ENCODE measurements around the gene DFFB. TPM values are rescaled to one million over a fixed set of nuclear protein-coding genes. Genes with fewer than 3 reads are reported as not detected.

Gene DFFB
- total and polyA plus RNA-seq, 2 of the 4 experiments (the other 2 are of a cell fraction) = 6.5 to 7.3 TPM

GRCh38 chr1:3874736-3875135, 17.5 kb downstream of the DFFB start:
- Histone ChIP-seq H3K18ac (ENCODE audit: low read depth, low read length) (no peak overlapping the region), H3K4me3 (ENCODE audit: insufficient read depth, low read depth, low read length) (no peak overlapping the region), H3K9me1 (ENCODE audit: insufficient read depth, low read length) (no peaks in the 10 kb centered on the region), H3K27ac (ENCODE audit: insufficient read depth, low read length) (no peak overlapping the region), H2BK120ac (ENCODE audit: low read depth, low read length) (no peak overlapping the region), H3K36me3 (ENCODE audit: control insufficient read depth, insufficient read depth, low read length) (peaks cover 38% of the 10 kb centered on the region), H3K27me3 (ENCODE audit: control insufficient read depth, insufficient read depth, low read length) (no peaks in the 10 kb centered on the region), H2BK5ac (ENCODE audit: low read depth, low read length, poor library complexity, severe bottlenecking) (no peak overlapping the region), H3K4me1 (ENCODE audit: control insufficient read depth, insufficient read depth, low read length) (no peaks in the 10 kb centered on the region), H2BK15ac (ENCODE audit: low read depth, low read length) (no peak overlapping the region), H3K14ac (replicated peaks; ENCODE audit: low read depth, low read length) (no peak overlapping the region), H3K79me1 (ENCODE audit: low read depth in 1 of 2, low read length in 2 of 2) (no peaks in the 10 kb centered on the region), H3K9ac (ENCODE audit: low read depth, low read length) (no peak overlapping the region), H3K9me3 (ENCODE audit: control insufficient read depth, insufficient read depth, low read length) (peaks cover 10% of the 10 kb centered on the region), H4K20me1 (ENCODE audit: insufficient read depth, low read length) (no peaks in the 10 kb centered on the region), H4K8ac (ENCODE audit: low read depth in 2 of 2, low read length in 2 of 2) (no peak overlapping the region), H4K91ac (ENCODE audit: insufficient read depth, low read depth, low read length) (no peak overlapping the region), H3K56ac (ENCODE audit: extremely low read depth, insufficient read depth, low read length) (no peak overlapping the region), H3K23ac (ENCODE audit: low read depth, low read length) (no peak overlapping the region), H2AK5ac (ENCODE audit: low read depth, low read length) (no peak overlapping the region), H2AFZ (replicated peaks; ENCODE audit: low read length, poor library complexity) (no peak overlapping the region), H3K4ac (ENCODE audit: low read depth, low read length) (no peak overlapping the region), H3K4me2 (ENCODE audit: low read depth, low read length) (no peak overlapping the region), H2BK20ac (ENCODE audit: low read depth, low read length) (no peak overlapping the region), H2AK9ac (replicated peaks; ENCODE audit: low read depth, low read length, poor library complexity) (no peak overlapping the region), H4K5ac (ENCODE audit: low read depth, low read length) (no peak overlapping the region)
- no TSS peak for BruUV-seq (replicated peaks)
- TF ChIP-seq CEBPB (IDR thresholded peaks at IDR 0.05; ENCODE audit: low read depth, low read length) (no peak), FOS (IDR thresholded peaks at IDR 0.05; ENCODE audit: low read depth, low read length) (no peak), CTCF (conservative IDR thresholded peaks at IDR 0.05; ENCODE audit: low read depth, low read length) (no peak), RAD21 (IDR thresholded peaks at IDR 0.05; ENCODE audit: low read length) (no peak), MAZ (IDR thresholded peaks at IDR 0.05; ENCODE audit: borderline replicate concordance, low read depth, low read length) (no peak), RCOR1 (IDR thresholded peaks at IDR 0.05; ENCODE audit: insufficient replicate concordance, low read length) (no peak), ELK1 (IDR thresholded peaks at IDR 0.05; ENCODE audit: borderline replicate concordance, low read depth, low read length) (no peak), POLR2A (IDR thresholded peaks at IDR 0.05; ENCODE audit: low read depth, low read length) (no peak), USF2 (IDR thresholded peaks at IDR 0.05; ENCODE audit: low read depth, low read length) (no peak), BHLHE40 (IDR thresholded peaks at IDR 0.05; ENCODE audit: low read depth, low read length) (no peak), CHD1 (IDR thresholded peaks at IDR 0.05; ENCODE audit: low read depth, low read length) (no peak)
- 88% methylated on average over 21 of the region's 23 CpGs; no CpG with 5 or more reads in 1 of the 2 experiments for WGBS, 2 experiments (ENCODE audit: extremely low coverage in 2 of 2, insufficient read length in 1 of 2)
- DNase-seq (no peak), ATAC-seq (ENCODE audit: low read depth) (no peak)
- intact Hi-C loops (cut with micrococcal nuclease) (no loop called here), dilution Hi-C loops (cut with HindIII; ENCODE audit: low sequenced_read_pairs, unreplicated experiment) (no loop called here), in situ Hi-C loops (cut with MboI; ENCODE audit: low sequenced_read_pairs) (no loop called here)
- CTCF ChIA-PET = no interaction called here
- POLR2A ChIA-PET (ENCODE audit: unreplicated experiment) = no interaction called here
